22Rv1 (cell line): Measurements from ENCODE around the gene SCN11A.

ENCODE experiments used
- H3K27ac ChIP-seq: fragments of 450-650 bp; 2 replicates; pipeline ENCODE4 v1.5.1; 2017
- CTCF ChIP-seq: fragments of 450-650 bp; IDR thresholded peaks from 2 replicates; pipeline ENCODE4 v1.5.1; 2017; ENCODE audit warnings: mild to moderate bottlenecking
- ZFX ChIP-seq: fragments of 450-650 bp; IDR thresholded peaks from 2 replicates; pipeline ENCODE4 v1.6.1; 2017; ENCODE audit warnings: antibody characterized with exemption, borderline replicate concordance

SCN11A gene

DNA sequence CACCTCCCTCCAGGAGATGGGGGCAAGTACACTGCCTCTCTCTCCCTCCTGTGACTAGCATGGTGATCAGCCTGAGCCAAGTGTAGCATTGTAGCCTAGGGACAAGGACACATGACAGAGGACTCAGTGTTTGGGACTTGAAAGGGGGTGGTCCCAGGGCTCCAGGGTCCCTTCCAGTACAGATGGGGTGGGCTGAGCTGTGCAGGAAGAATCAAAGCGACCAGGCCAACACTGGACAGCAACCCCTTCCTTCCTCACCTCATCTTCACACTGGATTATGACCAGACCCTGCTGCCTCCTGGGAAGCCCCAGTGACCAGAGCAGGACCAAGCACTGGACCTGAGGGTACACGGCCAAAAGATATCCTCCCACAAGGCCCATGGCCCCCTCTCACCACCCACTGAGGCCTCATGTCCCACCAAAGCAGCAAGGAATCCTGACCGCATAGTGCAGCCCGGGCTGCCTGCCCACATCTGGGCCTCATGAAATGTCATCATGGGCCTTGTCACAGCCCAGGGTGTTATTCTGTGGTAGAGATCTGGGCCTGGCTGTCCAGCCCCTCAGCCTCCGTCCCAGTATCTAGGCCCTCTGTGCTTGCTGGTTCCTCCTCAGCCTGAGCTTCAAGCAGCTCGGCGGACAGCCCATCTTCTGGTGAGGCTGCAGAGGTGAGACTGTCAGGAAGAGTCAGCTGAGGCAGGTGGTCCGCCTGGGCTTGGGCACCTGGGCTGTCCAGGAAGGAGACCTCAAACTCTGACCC lies 46.1 kb upstream of the SCN11A start:
- TF ChIP-seq CTCF (no peak), ZFX (no peak)
- H3K27ac ChIP-seq, result no peak overlapping the region

DNA sequence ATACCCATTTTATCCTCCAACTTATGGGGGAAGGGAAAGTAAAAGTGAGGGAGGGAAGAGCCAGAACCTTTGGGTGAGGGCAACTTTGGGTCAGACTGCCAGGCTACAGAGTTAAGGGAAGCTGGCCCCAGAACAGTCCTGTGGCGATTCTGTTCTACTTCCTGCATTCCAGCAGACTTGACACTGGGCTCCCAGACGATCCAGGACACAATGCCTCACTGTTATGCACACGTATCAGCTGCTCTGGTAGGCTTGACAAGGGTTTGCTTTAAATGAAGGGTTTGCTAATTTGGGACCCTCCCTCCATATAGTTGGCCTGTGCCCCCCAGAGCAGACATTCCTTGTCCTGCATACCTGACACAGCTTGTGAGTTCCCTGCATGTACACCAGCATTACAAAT lies 45.0 kb upstream of the SCN11A start:
- TF ChIP-seq ZFX (no peak), CTCF (no peak)
- no peak overlapping the region for H3K27ac ChIP-seq

DNA sequence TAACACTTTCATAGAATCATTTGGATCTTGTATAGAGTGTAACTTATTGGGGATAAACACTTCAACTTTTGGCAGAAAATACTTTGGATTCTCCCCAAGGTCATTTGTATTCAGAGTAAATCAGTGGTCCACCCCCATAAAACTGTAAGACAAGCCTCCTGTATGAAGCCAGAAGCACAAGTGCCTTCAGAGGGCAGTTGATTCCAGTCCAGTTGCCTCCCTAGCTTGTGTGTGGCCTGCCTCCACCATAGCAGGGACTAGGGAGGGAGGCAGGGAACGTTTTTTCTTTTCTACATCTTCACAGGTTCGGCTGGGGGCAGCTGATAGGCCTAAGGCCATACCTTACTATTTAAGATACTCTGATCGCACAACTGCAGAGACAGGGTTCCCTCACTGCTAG lies 44.0 kb upstream of the SCN11A start:
- no peak for TF ChIP-seq ZFX
- no peak for TF ChIP-seq CTCF
- no peak overlapping the region for H3K27ac ChIP-seq

- no peak overlapping the region for H3K27ac ChIP-seq
- TF ChIP-seq CTCF, result no peak
- TF ChIP-seq ZFX, result no peak
Observed at GRCh38 chr3:39094851-39095677, 43.3 kb upstream of the SCN11A start.

- H3K27ac ChIP-seq, result no peak overlapping the region
- no peak for TF ChIP-seq ZFX
- TF ChIP-seq CTCF, result no peak
Observed at GRCh38 chr3:39090922-39091321, 39.2 kb upstream of the SCN11A start.

- TF ChIP-seq ZFX, result no peak
- no peak for TF ChIP-seq CTCF
Observed at GRCh38 chr3:39088889-39089288, 37.1 kb upstream of the SCN11A start.

DNA sequence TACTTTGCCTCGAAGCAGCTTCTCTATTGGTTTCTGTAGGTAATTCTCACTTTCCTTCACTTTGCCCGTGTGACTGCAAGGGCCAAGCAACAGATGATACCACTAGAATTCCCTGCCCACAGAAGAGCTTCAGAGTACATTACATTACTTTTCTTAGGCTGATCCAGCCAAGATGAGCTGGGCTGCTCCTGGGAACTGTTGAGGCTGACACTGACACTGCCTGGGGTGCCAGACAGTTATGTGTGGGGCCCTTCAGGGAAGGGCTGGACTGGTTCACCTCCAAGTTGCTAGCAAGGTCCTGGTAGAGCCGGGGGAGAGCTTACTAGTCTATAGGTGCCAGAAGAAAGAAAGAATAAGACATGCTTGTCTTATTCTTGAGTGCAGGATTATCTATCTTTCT lies 36.7 kb upstream of the SCN11A start:
- TF ChIP-seq ZFX (no peak), CTCF (no peak)
- H3K27ac ChIP-seq, result no peak overlapping the region

More at GRCh38 chr3:39088889-39089288, 37.1 kb upstream of the SCN11A start:
- H3K27ac ChIP-seq, result no peak overlapping the region
